ENCODE results near the gene ANO7. TPM values are rescaled to one million over a fixed set of nuclear protein-coding genes. Genes with fewer than 3 reads are reported as not detected.
A peak's percentile ranks its signal among the peaks of the same experiment; 100 is the strongest.

The ANO7 gene
- total RNA-seq, 1 donor from 2014 or later: 2.8 TPM

DNA sequence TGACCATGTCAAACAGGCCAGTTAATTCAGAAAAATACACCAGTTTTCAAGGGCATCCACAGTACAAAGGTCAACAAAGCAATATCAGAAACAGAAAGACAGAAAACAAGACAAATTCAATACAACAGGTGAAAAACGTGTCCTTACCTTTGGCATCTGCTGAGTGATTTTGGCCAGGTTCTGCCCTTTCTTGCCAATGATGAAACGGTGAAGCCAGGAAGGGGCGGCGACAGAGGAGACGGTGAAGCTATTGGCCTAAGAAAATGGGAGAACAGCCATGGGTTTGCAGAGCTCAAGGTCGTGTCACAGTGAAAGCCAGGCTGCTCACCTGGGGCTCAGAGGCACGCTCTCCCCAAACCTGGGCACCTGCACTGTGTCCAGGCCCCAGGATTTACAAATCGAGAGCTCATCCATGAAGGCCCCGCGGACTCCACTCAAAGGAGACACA is 66.5 kb downstream of the ANO7 start:
- TF ChIP-seq, protein P1, sequence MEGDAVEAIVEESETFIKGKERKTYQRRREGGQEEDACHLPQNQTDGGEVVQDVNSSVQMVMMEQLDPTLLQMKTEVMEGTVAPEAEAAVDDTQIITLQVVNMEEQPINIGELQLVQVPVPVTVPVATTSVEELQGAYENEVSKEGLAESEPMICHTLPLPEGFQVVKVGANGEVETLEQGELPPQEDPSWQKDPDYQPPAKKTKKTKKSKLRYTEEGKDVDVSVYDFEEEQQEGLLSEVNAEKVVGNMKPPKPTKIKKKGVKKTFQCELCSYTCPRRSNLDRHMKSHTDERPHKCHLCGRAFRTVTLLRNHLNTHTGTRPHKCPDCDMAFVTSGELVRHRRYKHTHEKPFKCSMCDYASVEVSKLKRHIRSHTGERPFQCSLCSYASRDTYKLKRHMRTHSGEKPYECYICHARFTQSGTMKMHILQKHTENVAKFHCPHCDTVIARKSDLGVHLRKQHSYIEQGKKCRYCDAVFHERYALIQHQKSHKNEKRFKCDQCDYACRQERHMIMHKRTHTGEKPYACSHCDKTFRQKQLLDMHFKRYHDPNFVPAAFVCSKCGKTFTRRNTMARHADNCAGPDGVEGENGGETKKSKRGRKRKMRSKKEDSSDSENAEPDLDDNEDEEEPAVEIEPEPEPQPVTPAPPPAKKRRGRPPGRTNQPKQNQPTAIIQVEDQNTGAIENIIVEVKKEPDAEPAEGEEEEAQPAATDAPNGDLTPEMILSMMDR (conservative IDR thresholded peaks at IDR 0.05; ENCODE audit: low read depth, low read length): no peak
- no peak overlapping the region for H3K4me3 ChIP-seq (ENCODE audit: low read depth, low read length)
- no peak for DNase-seq (ENCODE audit: low read depth)

DNA sequence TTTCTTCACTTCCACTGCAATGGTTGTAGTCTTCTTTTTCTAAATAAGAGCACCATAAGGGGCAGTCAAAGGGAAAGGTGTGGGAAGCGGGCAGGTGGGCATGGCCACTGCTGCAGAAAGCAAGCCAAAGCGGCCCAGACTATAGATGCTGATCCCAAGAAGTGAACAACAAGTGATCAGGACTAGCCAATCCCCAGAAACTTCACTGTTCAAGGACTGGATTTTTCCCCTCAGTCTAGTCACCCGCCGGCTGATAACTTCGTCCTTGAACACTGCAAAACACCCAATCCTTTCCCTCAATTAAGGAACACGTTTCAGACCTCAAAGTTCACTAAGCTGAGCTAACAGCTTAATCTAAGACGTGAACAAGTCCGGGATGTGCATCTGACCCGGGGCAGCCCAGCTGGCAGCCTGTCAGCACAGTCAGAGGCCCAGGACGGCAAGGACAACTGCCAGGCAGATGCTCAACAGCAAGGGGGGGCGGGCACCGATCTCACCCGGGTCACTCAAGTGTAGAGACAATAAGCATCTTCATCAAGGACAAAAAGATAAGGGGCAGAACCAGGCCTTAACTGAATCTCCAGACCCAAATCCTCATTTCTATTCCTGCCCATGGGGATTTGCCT is 67.2 kb downstream of the ANO7 start:
- DNase-seq (ENCODE audit: low read depth): no peak
- H3K4me3 ChIP-seq (ENCODE audit: low read depth, low read length): no peak overlapping the region
- TF ChIP-seq, protein P1 (conservative IDR thresholded peaks at IDR 0.05; ENCODE audit: low read depth, low read length): no peak

DNA sequence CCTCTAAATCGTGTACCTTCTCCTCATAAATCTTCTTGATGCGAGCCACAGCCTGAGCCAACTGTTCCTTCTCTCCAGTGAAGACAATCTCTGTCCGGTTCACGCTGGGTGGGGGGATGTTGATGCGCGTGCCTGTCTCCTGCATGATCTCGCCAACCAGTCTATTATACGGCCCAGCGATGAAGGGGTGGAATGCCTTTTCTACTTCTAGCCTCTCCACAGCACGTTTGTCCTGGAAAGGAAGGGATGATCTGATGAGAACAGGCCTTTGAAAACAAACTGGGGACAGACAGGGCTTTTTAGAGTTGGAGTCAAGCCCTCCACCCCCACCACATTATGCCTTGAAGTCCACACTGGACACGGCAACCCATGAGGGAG is 67.7 kb downstream of the ANO7 start:
- TF ChIP-seq, protein P1 (conservative IDR thresholded peaks at IDR 0.05; ENCODE audit: low read depth, low read length): no peak
- no peak overlapping the region for H3K4me3 ChIP-seq (ENCODE audit: low read depth, low read length)
- DNase-seq (ENCODE audit: low read depth): no peak

DNA sequence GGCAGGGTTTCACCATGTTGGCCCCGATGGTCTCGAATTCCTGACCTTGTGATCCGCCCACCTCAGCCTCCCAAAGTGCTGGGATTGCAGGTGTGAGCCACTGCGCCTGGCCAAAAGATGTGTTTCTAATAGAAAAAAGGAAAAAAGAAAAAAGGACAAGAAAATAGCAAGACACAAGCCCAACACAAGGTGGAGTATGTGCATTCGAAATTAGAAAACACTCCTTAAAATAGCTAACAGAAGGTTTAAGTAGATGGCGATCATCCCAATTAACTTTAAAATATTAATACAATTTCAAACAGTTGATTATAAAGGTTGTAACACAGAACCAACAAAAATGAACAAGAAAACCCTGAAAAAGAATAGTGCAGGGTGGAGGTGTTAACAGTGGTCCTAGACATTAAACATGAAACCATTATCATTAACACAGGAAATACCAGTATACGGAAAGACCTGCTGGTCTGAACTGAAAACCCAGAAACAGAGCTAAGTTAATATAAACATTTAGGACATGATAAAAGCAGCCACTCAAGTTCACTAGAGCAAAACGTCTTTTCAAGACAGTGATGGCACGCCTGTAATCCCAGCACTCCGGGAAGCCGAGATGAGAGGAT is 69.0 kb downstream of the ANO7 start:
- DNase-seq (ENCODE audit: low read depth): no peak
- TF ChIP-seq, protein P1 (conservative IDR thresholded peaks at IDR 0.05; ENCODE audit: low read depth, low read length): peak; percentile 15

DNA sequence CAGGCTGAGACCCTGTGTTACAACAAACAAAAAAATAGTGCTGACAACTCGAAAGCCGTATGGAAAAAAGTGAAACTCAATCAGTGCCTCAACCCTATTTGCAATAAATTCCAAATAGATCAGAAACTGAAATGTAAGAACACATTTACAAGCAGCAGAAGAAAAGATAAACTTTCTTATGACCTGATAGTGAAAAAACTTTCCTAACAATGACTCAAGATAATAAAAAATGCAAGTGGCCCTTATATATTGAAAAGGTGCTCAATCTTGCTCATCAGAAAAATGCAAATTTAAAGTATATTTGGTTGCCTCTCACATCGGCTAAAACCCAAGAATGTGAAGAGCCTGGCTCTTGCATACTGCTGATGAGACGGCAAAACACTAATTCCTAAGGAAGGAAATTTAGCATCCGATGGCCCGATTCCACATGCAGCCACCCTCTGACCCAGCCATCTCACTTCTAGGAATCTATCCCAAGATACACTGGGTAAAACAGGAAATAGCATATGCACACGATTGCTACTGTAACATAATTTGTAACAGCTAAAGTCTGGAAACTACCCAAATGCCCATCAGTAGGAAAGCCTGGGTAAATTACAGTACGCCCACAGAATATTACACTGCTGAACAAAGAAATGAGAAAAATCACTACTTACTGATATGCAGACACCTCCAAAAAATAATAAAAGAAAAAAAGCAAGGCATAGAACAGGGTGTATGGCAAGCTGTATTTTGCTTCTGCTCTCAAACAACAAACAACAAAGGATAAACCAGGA is 70.2 kb downstream of the ANO7 start:
- no peak overlapping the region for H3K4me3 ChIP-seq (ENCODE audit: low read depth, low read length)
- DNase-seq (ENCODE audit: low read depth): no peak
- TF ChIP-seq, protein P1 (conservative IDR thresholded peaks at IDR 0.05; ENCODE audit: low read depth, low read length): no peak

More for the DNA sequence above, 69.0 kb downstream of the ANO7 start:
- H3K4me3 ChIP-seq (ENCODE audit: low read depth, low read length): no peak overlapping the region

DNA sequence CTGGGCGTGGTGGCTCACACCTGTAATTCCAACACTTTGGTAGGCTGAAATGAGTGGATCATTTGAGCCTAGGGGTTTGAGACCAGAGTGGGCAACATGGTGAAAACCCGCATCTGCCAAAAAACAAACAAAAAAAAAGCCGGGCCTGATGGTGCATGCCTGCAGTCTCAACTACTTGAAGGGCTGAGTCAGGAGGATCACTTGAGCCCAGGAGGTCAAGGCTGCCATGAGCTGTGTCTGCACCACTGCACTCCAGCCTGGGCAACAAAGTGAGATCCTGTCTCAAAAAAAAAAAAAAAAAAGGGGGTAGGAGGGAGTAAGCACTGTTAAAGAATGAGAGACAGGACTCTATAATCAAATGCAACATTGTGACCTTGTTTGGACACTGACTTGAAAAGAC is 72.4 kb downstream of the ANO7 start:
- TF ChIP-seq, protein P1 (conservative IDR thresholded peaks at IDR 0.05; ENCODE audit: low read depth, low read length): no peak
- DNase-seq (ENCODE audit: low read depth): no peak
- H3K4me3 ChIP-seq (ENCODE audit: low read depth, low read length): no peak overlapping the region
